ENCODE measurements around the gene VEPH1. TPM values are rescaled to one million over a fixed set of nuclear protein-coding genes. Genes with fewer than 3 reads are reported as not detected.
"Not testable (repeated sequence)": the region's sequence is repeated elsewhere in the genome, so short reads cannot be mapped to it uniquely, and the experiment has no call there.

Gene VEPH1
- total RNA-seq, 4 donors from 2014 or later = 5.8 TPM; not detected in 3

DNA sequence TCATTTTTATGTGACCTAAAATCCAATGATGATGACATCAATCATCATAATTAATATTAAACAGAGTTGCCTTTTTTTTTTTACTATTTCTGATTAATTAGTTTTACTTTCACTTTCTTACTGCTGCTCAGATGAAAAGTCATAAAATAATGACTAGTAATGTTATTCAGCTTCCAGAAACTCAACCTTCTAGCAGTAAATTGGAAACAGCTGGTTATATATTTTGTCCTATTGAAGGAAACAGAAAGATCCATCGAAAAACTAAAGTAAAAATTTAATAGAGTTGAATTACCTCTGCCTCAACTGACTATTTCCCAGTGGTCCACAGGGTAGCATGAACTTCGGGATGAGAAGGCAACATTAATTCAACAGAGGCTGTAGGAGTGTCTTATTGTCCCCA is 173.7 kb downstream of the VEPH1 start:
- Histone ChIP-seq H3K27me3 (no peaks in the 10 kb centered on the region), H3K4me1 (no peaks in the 10 kb centered on the region), H3K27ac (no peak overlapping the region), H3K36me3 (no peaks in the 10 kb centered on the region), H3K4me3 (no peak overlapping the region), H3K9me3 (no peaks in the 10 kb centered on the region)
- no peak for TF ChIP-seq POLR2A (IDR thresholded peaks at IDR 0.05)
- TF ChIP-seq, protein P1, sequence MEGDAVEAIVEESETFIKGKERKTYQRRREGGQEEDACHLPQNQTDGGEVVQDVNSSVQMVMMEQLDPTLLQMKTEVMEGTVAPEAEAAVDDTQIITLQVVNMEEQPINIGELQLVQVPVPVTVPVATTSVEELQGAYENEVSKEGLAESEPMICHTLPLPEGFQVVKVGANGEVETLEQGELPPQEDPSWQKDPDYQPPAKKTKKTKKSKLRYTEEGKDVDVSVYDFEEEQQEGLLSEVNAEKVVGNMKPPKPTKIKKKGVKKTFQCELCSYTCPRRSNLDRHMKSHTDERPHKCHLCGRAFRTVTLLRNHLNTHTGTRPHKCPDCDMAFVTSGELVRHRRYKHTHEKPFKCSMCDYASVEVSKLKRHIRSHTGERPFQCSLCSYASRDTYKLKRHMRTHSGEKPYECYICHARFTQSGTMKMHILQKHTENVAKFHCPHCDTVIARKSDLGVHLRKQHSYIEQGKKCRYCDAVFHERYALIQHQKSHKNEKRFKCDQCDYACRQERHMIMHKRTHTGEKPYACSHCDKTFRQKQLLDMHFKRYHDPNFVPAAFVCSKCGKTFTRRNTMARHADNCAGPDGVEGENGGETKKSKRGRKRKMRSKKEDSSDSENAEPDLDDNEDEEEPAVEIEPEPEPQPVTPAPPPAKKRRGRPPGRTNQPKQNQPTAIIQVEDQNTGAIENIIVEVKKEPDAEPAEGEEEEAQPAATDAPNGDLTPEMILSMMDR (IDR thresholded peaks at IDR 0.05) = no peak
- no peak for DNase-seq

DNA sequence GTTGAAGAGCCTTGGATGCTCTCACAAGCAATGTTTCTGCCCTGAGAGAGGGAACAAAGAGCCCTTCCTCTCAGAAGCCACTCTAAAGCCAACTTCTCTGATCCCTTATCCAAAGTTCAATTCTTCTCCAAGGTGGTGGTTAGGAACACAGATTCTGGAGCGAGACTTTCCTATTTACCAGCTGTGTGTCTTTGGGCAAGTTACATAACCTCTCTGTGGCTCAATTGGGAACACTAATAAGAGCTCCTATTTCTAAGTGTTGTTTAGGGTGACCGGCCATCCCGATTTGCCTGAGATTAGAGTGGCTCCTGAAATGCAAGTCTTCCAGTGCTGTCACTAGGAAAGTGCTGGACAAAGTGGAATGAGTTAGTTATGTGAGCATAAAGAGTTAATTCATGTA is 175.4 kb downstream of the VEPH1 start:
- no peak for DNase-seq
- Histone ChIP-seq H3K4me1 (no peaks in the 10 kb centered on the region), H3K36me3 (no peaks in the 10 kb centered on the region), H3K27me3 (no peaks in the 10 kb centered on the region), H3K27ac (no peak overlapping the region), H3K4me3 (no peak overlapping the region), H3K9me3 (no peaks in the 10 kb centered on the region)
- TF ChIP-seq, protein P1 (IDR thresholded peaks at IDR 0.05) = no peak
- no peak for TF ChIP-seq POLR2A (IDR thresholded peaks at IDR 0.05)

DNA sequence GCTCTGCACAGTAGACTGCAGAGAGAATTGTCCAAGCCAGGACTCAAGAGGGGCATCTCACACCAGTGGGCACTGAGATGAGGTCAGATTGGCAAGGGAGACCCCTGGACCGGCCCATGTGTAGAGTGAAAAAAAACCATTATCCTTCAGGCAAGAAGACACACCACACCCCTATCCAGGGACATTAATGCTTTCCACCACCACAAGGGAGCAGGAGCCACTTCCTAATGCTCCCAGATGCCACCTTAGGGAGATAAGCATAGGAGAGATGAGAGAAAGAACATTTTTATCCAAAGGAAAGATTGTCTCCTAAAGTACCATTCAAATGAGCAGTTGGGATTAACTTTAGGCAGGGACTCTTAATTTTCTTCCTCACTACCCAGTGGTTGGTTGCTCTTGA is 176.2 kb downstream of the VEPH1 start:
- DNase-seq = no peak
- no peaks in the 10 kb centered on the region for H3K27me3 ChIP-seq
- no peaks in the 10 kb centered on the region for H3K36me3 ChIP-seq
- no peak for TF ChIP-seq POLR2A (IDR thresholded peaks at IDR 0.05)
- TF ChIP-seq, protein P1 (IDR thresholded peaks at IDR 0.05) = no peak
- H3K4me3 ChIP-seq = no peak overlapping the region
- H3K9me3 ChIP-seq = no peaks in the 10 kb centered on the region
- H3K4me1 ChIP-seq = no peaks in the 10 kb centered on the region
- H3K27ac ChIP-seq = no peak overlapping the region

DNA sequence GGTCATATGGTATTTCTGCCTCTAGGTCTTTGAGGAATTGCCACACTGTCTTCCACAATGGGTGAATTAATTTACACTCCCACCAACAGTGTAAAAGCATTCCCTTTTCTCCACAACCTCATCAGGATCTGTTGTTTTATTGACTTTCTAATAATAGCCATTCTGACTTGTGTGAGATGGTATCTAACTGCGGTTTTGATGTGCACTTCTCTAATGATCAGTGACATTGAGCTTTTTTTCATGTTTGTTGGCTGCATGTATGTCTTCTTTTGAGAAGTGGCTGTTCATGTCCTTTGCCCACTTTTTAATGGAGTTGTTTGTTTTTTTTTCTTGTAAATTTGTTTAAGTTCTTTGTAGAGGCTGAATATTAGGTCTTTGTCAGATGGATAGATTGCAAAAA is 178.3 kb downstream of the VEPH1 start:
- H3K9me3 ChIP-seq, H3K36me3 ChIP-seq, H3K27ac ChIP-seq, H3K27me3 ChIP-seq, H3K4me1 ChIP-seq, H3K4me3 ChIP-seq, DNase-seq: not testable (repeated sequence)

DNA sequence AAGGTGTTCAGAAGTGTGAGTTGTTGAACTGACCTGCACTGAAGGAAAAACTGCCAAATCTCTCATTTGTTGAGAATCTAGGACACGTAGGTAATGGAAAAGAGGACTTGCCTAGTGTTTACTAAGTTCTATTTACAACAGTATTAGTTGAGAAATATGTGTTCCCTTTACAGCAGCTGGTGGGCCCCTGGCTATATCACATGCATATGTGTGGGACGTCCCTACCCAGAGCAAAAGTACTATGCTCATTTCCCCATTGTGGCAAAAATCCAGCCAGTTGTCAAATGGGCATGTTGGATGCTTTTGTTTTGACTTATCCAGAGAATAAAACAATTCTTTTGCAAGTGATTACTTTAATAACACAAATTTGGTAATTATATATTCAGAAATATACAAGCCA is 179.9 kb downstream of the VEPH1 start:
- no peak for DNase-seq
- H3K36me3 ChIP-seq = no peaks in the 10 kb centered on the region
- no peaks in the 10 kb centered on the region for H3K27me3 ChIP-seq
- no peak overlapping the region for H3K4me3 ChIP-seq
- no peak overlapping the region for H3K27ac ChIP-seq
- H3K4me1 ChIP-seq = no peaks in the 10 kb centered on the region
- TF ChIP-seq, protein P1 (IDR thresholded peaks at IDR 0.05) = no peak
- no peak for TF ChIP-seq POLR2A (IDR thresholded peaks at IDR 0.05)
- no peaks in the 10 kb centered on the region for H3K9me3 ChIP-seq

DNA sequence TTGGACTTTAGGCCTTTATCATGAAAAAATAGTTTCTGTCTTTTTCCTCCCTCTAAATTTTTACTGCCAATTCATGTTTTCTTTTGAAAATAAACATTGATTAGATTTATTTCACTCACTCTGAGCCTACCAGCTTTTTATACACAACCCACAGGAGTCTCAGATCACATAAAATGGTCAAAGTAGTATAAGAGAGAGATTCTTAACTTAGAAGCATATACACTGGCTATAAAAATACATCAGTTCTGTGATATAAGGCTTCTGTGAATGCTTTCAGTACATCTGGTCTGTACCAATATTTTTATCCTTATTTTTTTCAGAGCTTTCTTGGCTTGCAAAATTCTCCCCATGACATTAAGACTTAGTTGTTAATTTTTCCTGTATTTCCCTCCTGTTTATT is 183.5 kb downstream of the VEPH1 start:
- TF ChIP-seq POLR2A (IDR thresholded peaks at IDR 0.05) = no peak
- TF ChIP-seq, protein P1 (IDR thresholded peaks at IDR 0.05) = no peak
- no peaks in the 10 kb centered on the region for H3K4me1 ChIP-seq
- H3K4me3 ChIP-seq = no peak overlapping the region
- DNase-seq = no peak
- no peaks in the 10 kb centered on the region for H3K27me3 ChIP-seq
- H3K36me3 ChIP-seq = no peaks in the 10 kb centered on the region
- no peaks in the 10 kb centered on the region for H3K9me3 ChIP-seq
- H3K27ac ChIP-seq = no peak overlapping the region

Data from Peyer's patch (tissue), 4 donors.